UCSD-AML1 (cell line): ENCODE data around the gene CCL27.

Experiments used
- DNase-seq: peaks from one replicate; lab custom pipeline; 2025; ENCODE audit not compliant: unreplicated experiment; lab: John Stamatoyannopoulos, UW

CCL27 gene

GRCh38 chr9:34684816-34685215 lies 22.4 kb upstream of the CCL27 start:
- DNase-seq = no peak

- no peak for DNase-seq
Measured at GRCh38 chr9:34684145-34684544, 21.7 kb upstream of the CCL27 start.

- DNase-seq = no peak
Measured at GRCh38 chr9:34675869-34676268, 13.4 kb upstream of the CCL27 start.

GRCh38 chr9:34675048-34675714 lies 12.7 kb upstream of the CCL27 start:
- peak; percentile 83 for DNase-seq

GRCh38 chr9:34674440-34674839 lies 12.0 kb upstream of the CCL27 start:
- DNase-seq = no peak

DNA sequence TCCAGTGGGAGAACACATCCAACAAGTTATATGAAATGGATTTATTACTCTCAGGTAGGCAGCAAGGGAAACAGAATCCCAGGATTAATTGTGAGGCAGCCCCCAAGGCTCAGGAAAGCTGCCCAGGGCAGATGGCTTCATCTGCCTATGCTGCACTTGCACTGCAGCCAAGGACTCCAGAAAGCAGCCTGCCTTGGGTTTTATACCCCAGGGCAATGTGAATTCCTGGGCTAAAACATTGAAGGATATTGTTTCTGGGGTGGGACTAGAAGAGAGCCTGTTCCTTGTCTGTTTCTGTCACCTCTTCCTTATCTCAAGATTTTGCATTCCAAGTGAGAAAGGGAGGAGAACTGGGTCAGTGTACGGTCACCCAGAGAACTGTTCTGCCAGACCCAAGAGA lies 8.8 kb upstream of the CCL27 start:
- DNase-seq = no peak

GRCh38 chr9:34669809-34670562 lies 7.5 kb upstream of the CCL27 start:
- no peak for DNase-seq

- DNase-seq = peak; percentile 81
Measured at GRCh38 chr9:34665381-34666250, 3.2 kb upstream of the CCL27 start.

DNA sequence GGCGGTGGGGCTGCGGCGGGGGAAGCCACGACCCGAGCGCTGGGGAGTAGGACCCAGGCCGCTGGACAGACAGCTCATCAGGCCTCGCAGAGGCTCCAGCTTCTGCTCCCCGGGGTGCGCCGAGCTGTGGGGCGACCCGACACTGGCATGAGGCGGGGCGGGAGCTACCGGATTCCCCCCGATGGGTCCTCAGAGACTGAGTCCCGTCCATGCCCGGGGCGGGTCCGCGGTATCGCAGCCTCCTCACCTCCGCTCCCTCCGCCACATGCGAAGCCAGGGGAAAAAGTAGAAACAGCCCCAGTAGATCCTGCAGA lies 2.6 kb upstream of the CCL27 start:
- no peak for DNase-seq

DNA sequence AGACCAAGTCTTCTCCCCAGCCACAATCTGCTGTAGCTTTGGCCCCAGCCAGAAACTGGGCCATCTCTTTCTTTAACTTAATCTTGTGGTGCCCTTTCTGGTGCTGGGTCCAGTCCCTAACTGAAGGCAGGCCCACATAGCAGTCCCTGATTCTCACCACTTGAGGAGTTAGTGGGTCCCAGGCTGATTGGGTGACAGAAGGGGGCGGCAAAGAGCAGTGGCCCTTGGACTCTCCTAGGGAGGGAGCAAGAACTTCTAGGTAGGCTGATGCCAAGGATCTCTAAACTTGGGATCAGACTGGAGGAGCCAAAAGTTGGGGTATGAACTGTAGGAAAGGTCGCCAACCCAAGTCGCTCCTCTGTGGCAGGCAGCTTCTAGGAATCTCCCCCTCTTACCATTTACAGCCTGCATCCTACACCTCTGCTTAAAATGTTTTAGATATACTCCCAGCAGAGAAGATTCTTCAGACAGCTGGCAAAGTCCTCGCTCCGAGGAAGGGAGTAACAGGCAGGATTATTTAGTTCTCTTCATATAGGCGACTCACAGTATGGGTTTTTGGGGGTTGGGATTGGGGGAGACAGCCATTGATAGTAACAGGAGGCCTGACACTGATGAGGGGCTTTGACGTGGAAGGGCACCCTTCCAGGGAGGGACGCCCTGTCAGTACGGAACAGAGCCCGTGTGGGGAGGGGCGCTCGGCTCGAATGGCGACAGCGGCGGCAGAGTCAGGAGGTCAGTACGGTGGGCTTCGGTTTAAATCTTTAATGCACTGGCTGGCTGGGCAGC lies 2.0 kb upstream of the CCL27 start:
- peak; percentile 77 for DNase-seq

DNA sequence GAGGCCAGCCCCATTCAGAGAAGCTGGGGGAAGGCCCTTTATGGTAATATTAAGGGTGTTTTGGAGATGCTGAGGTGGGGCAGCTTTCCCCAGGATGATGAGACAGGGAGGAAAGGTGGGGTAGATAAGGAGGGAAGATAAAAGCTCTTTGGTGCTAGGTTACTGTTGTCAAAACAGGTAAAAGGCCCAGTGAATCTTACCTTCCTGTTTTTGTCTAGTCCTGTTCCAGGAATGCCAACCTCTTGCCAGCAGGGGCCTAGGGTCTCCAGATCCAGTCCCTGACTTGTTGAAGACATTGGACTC lies 797 bp upstream of the CCL27 start:
- DNase-seq = no peak

DNA sequence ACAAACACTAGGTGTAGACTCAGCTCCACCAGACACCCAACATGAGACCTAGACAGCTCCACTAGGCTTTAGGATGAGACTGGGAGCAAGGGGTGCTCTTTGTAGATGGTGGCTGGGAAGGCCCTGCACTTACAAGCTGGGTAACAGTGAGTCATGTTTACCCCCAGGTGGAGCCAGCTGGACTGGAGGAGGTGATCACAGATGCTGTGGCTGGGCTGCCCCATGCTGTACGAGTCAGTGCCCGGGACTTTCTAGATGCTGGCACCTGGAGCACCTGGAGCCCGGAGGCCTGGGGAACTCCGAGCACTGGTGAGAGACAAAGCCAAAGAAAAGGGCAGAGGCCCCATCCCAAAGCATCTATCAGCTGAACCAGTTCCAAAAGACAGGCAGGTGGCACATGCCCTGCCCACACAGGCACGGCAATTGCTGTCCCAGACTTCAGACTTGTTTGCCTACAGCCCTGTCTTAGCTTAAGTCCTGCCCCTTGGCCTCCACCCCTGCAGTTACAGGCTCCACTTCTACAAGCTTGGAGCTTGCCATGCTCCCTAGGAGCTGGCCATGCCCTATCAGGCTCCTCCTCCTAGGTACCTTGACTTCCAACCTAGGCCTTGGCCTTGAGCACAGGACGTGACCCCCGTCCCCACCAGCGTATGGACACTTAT lies 2.7 kb downstream of the CCL27 start:
- no peak for DNase-seq

DNA sequence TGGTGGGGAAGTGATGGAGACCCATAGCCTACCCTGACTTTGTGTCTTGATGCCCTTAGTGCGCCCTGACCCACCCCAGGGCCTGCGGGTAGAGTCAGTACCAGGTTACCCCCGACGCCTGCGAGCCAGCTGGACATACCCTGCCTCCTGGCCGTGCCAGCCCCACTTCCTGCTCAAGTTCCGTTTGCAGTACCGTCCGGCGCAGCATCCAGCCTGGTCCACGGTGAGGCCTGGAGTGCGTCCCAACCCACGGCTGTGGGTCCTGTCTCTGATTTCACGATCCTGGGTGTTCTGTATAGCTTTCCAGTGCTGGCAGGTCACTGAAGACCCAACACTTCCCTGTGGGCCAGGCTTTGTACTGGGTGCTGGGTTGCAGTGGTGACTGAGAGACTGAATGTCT lies 4.0 kb downstream of the CCL27 start:
- no peak for DNase-seq

- DNase-seq = no peak
Measured at GRCh38 chr9:34656992-34657391, 5.5 kb downstream of the CCL27 start.

GRCh38 chr9:34655394-34655793 lies 7.1 kb downstream of the CCL27 start:
- no peak for DNase-seq

DNA sequence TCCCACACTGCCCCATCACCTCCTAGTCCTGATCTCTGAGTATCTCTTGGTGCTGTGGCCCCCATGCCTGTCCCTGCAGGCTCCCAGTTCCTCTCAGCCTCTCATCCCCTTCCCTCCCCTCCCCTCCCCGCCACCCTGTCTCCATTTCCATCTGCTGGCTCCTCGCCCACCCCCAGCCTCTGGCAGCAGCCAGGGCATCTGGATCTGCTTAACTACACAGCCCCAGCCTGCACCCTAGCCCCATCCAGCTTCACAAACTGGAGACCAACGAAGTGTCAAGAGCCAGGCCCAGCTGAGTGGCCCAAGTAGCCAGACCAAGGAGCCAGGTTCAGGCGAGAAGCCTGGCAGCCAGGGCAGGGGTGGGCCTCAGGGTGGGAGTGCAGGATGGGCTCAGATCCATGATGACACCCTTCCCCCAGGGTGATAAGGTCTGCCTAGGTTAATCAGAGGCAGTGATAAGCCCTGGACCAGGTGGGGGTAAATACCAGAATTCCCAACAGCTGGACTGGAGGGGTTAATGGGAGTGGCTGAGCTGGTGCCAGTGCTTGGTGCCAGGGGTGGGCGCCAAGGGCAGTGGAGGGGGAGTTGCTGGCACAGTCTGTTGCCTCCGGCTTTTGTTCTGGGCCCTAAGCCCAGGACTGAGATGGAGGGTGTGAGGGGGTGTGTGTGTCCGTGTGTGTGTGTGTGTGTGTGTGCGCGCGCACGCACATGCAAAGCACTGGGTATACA lies 8.0 kb downstream of the CCL27 start:
- DNase-seq = no peak

GRCh38 chr9:34653151-34654072 lies 9.0 kb downstream of the CCL27 start:
- peak; percentile 27 for DNase-seq

- no peak for DNase-seq
Measured at GRCh38 chr9:34652602-34653000, 9.9 kb downstream of the CCL27 start.
